PFSK-1 (cell line): ENCODE measurements around the gene ADCK2.

Source experiments
- FOXP2 ChIP-seq: optimal IDR thresholded peaks from 2 replicates; pipeline ENCODE3; 2011; ENCODE audit warnings: borderline replicate concordance, control low read depth, inconsistent platforms; ENCODE audit not compliant: insufficient read depth; ENCODE audit errors: extremely low read length, extremely low read depth
- POLR2AphosphoS5 ChIP-seq: IDR thresholded peaks from 2 replicates; pipeline ENCODE4 v1.6.1; 2012; ENCODE audit warnings: low read depth, mild to moderate bottlenecking, control low read depth, low read length, moderate library complexity
- REST ChIP-seq, 2 experiments: IDR thresholded peaks; 2 replicates each; pipeline versions ENCODE4 v1.6.1 to v1.8.0; 2011 to 2012; ENCODE audit warnings: low read depth in 2 of 2, low read length in 2 of 2, control low read depth in 1 of 2, inconsistent platforms in 1 of 2, mild to moderate bottlenecking in 1 of 2, moderate library complexity in 1 of 2; ENCODE audit not compliant: insufficient read depth in 1 of 2
- SIN3A ChIP-seq: IDR thresholded peaks from 2 replicates; pipeline ENCODE4 v1.6.1; 2012; ENCODE audit warnings: mild to moderate bottlenecking, low read length, moderate library complexity, borderline replicate concordance; ENCODE audit not compliant: insufficient read depth
- TAF1 ChIP-seq: IDR thresholded peaks from 2 replicates; pipeline ENCODE4 v1.6.1; 2012; ENCODE audit warnings: low read length, control low read depth, borderline replicate concordance; ENCODE audit not compliant: insufficient read depth

ADCK2 gene

GRCh38 chr7:140680886-140681285 lies 8.1 kb downstream of the ADCK2 start:
- no peak for TF ChIP-seq TAF1
- TF ChIP-seq SIN3A: no peak
- TF ChIP-seq POLR2AphosphoS5: no peak
- TF ChIP-seq FOXP2: no peak
- no peak for TF ChIP-seq REST (IDR thresholded peaks at IDR 0.05; ENCODE audit: insufficient read depth in 1 of 2, low read depth in 2 of 2, low read length in 2 of 2)

GRCh38 chr7:140681766-140682165 lies 9.0 kb downstream of the ADCK2 start:
- no peak for TF ChIP-seq FOXP2
- TF ChIP-seq REST (IDR thresholded peaks at IDR 0.05; ENCODE audit: insufficient read depth in 1 of 2, low read depth in 2 of 2, low read length in 2 of 2): no peak
- no peak for TF ChIP-seq POLR2AphosphoS5
- TF ChIP-seq SIN3A: no peak
- TF ChIP-seq TAF1: no peak

- no peak for TF ChIP-seq FOXP2
- no peak for TF ChIP-seq TAF1
- no peak for TF ChIP-seq SIN3A
- no peak for TF ChIP-seq REST (IDR thresholded peaks at IDR 0.05; ENCODE audit: insufficient read depth in 1 of 2, low read depth in 2 of 2, low read length in 2 of 2)
- no peak for TF ChIP-seq POLR2AphosphoS5
These were observed 10.9 kb downstream of the ADCK2 start for GRCh38 chr7:140683657-140684056.

- TF ChIP-seq FOXP2 (no peak), SIN3A (no peak), POLR2AphosphoS5 (no peak), REST (IDR thresholded peaks at IDR 0.05; ENCODE audit: insufficient read depth in 1 of 2, low read depth in 2 of 2, low read length in 2 of 2) (no peak), TAF1 (no peak)
These were observed 11.6 kb downstream of the ADCK2 start for GRCh38 chr7:140684066-140684950.
